Ovary (tissue), 9 donors: Measurements from ENCODE around the gene SP2. TPM values are rescaled to one million over a fixed set of nuclear protein-coding genes. Genes with fewer than 3 reads are reported as not detected.

ENCODE experiments used
- DNase-seq, 5 donors: peaks; one replicate each; pipeline ENCODE4 v3.0.0-alpha.2; 2019 to 2020
- H3K27ac ChIP-seq, 2 donors: fragments of 200-600 bp; one replicate each; pipeline versions ENCODE4 v1.5.1 to v1.8.0; 2019 to 2022
- H3K27me3 ChIP-seq: fragments of 200-600 bp; one replicate; pipeline ENCODE4 v1.8.0; 2022
- H3K36me3 ChIP-seq: fragments of 200-600 bp; sonication (generic); one replicate; pipeline ENCODE4 v1.5.1; 2019
- H3K4me1 ChIP-seq: one replicate; pipeline ENCODE4 v1.8.1; 2013; ENCODE audit warnings: mild to moderate bottlenecking, moderate library complexity; ENCODE audit not compliant: insufficient read depth
- H3K4me3 ChIP-seq: fragments of 200-600 bp; sonication (generic); one replicate; pipeline ENCODE4 v1.5.1; 2017
- H3K9me3 ChIP-seq, 2 donors: fragments of 200-600 bp in 1 of 2; sonication (generic) in 1 of 2; one replicate each; pipeline versions ENCODE4 v1.5.1 to v1.8.1; 2013 to 2019; ENCODE audit warnings: mild to moderate bottlenecking in 1 of 2, moderate library complexity in 1 of 2
- CTCF ChIP-seq, 3 donors: fragments of 450-650 bp in 2 of 3; fragments of 200-600 bp in 1 of 3; IDR thresholded peaks; one replicate each; pipeline versions ENCODE4 v1.5.1 to v1.8.0; 2016 to 2022; ENCODE audit warnings: antibody characterized with exemption in 3 of 3, mild to moderate bottlenecking in 1 of 3
- EP300 ChIP-seq: sonication (generic); formaldehyde crosslinking; IDR thresholded peaks from one replicate; pipeline ENCODE4 v1.6.1; 2017; ENCODE audit warnings: antibody characterized with exemption
- POLR2A ChIP-seq: fragments of 450-650 bp; IDR thresholded peaks from one replicate; pipeline ENCODE4 v1.6.1; 2017; ENCODE audit warnings: antibody characterized with exemption, mild to moderate bottlenecking, moderate library complexity
- WGBS, 3 donors: extraction: QIAGEN DNeasy Blood & Tissue Kit in 1 of 3; methylation state at CpG; one replicate each; pipeline versions ENCODE4 v1.1.5 to v1.1.7; 2013 to 2017; 5-methylcytosine and 5-hydroxymethylcytosine counted together
- intact Hi-C, 4 donors: fragments of 100-400 bp; cut with DNase I; formaldehyde crosslinking; loops; one replicate each; pipeline versions ENCODE4 v1.11.0 to v1.15.1; 2022 to 2023
- polyA plus RNA-seq, 2 donors: library from polyadenylated mRNA; stranded (reverse); fragments of 200-250 nt in 1 of 2; fragments of 350-450 nt in 1 of 2; fragmentation: Illumina TruSeq in 1 of 2; extraction: RNeasy Lipid Tissue Mini Kit (QIAGEN cat#74804) in 1 of 2; gene quantifications; one replicate each; pipeline ENCODE4 v1.2.3, GENCODE V29; 2013 to 2014
- total RNA-seq, 7 donors: library from RNA; depleted of rRNA in 2 of 7; stranded (reverse); fragments of >200 nt in 2 of 7; fragmentation: NEBNext Ultra II Directional in 3 of 7; extraction: Animal tissue kit (Norgen Biotek cat#: 25700) in 3 of 7; gene quantifications; one replicate each; pipeline versions ENCODE4 v1.1.0 to v1.2.4, GENCODE V29; 2016 to 2023
- donor health status: DM: no; HTN: no; CAD: no; lungs with moderate emphysema.
- donor health status: DM: no; HTN: no; CAD: no.
- donor health status: Bipolar disorder and iron deficiency.
- donor health status: DM: yes; HTN: yes; CAD: no.
- donor health status: DM: no; HTN: no; CAD: no.
- donor health status: DM: yes; HTN: yes; CAD: no.

SP2 gene
- total and polyA plus RNA-seq, 9 donors: 2.6 to 22.5 (median 14.7) TPM

- Histone ChIP-seq H3K27ac (no peak overlapping the region), H3K4me1 (no peaks in the 10 kb centered on the region), H3K27me3 (no peaks in the 10 kb centered on the region), H3K4me3 (no peak overlapping the region), H3K9me3 (no peaks in the 10 kb centered on the region), H3K36me3 (no peaks in the 10 kb centered on the region)
- TF ChIP-seq CTCF (IDR thresholded peaks at IDR 0.05): no peak
- TF ChIP-seq EP300: no peak
- TF ChIP-seq POLR2A: no peak
- intact Hi-C loops: loop anchor here in 1 of 4 donors (5.0 kb wide), 1 partner anchor 33 kb away; no protein-coding TSS in a partner anchor
- DNase-seq: no peak
- 80 to 85% (median 83%) methylated on average over 8 of the region's 8 CpGs for WGBS, 3 donors
Measured at GRCh38 chr17:47879776-47880454, 16.1 kb upstream of the SP2 start.

GRCh38 chr17:47882247-47882646 lies 13.8 kb upstream of the SP2 start:
- intact Hi-C loops: loop anchor here in 1 of 4 donors (5.0 kb wide), 1 partner anchor 35 kb away; no protein-coding TSS in a partner anchor
- DNase-seq: no peak
- WGBS, 3 donors: 49 to 60% (median 54%) methylated on average over 7 of the region's 7 CpGs

GRCh38 chr17:47882695-47883588 lies 13.1 kb upstream of the SP2 start:
- peak overlapping the region in 1 of 2 donors; percentile 67 for H3K27ac ChIP-seq
- no peak overlapping the region for H3K4me3 ChIP-seq
- no peaks in the 10 kb centered on the region for H3K36me3 ChIP-seq
- WGBS, 3 donors: 79 to 94% (median 81%) methylated on average over 9 of the region's 9 CpGs
- TF ChIP-seq POLR2A: no peak
- no peak for TF ChIP-seq EP300
- no peak for TF ChIP-seq CTCF (IDR thresholded peaks at IDR 0.05)
- DNase-seq: no peak
- H3K27me3 ChIP-seq: no peaks in the 10 kb centered on the region
- intact Hi-C loops: loop anchor here in 1 of 4 donors (5.0 kb wide), 1 partner anchor 36 kb away; no protein-coding TSS in a partner anchor
- no peaks in the 10 kb centered on the region for H3K9me3 ChIP-seq
- H3K4me1 ChIP-seq: no peaks in the 10 kb centered on the region

More at GRCh38 chr17:47882247-47882646, 13.8 kb upstream of the SP2 start:
- TF ChIP-seq POLR2A (no peak), EP300 (no peak), CTCF (IDR thresholded peaks at IDR 0.05) (no peak)
- Histone ChIP-seq H3K4me3 (no peak overlapping the region), H3K4me1 (no peaks in the 10 kb centered on the region), H3K27ac (no peak overlapping the region), H3K27me3 (no peaks in the 10 kb centered on the region), H3K36me3 (no peaks in the 10 kb centered on the region), H3K9me3 (no peaks in the 10 kb centered on the region)

GRCh38 chr17:47883589-47884426 lies 12.2 kb upstream of the SP2 start:
- no peaks in the 10 kb centered on the region for H3K9me3 ChIP-seq
- intact Hi-C loops: loop anchor here in 2 of 4 donors (2.0 to 5.0 kb wide), 2 partner anchors 37 to 41 kb away; no protein-coding TSS in a partner anchor
- no peaks in the 10 kb centered on the region for H3K36me3 ChIP-seq
- no peaks in the 10 kb centered on the region for H3K4me1 ChIP-seq
- H3K27me3 ChIP-seq: no peaks in the 10 kb centered on the region
- TF ChIP-seq POLR2A (no peak), EP300 (no peak), CTCF (IDR thresholded peaks at IDR 0.05) (no peak)
- H3K4me3 ChIP-seq: no peak overlapping the region
- 36 to 49% (median 48%) methylated on average over 9 of the region's 9 CpGs for WGBS, 3 donors
- H3K27ac ChIP-seq: peak overlapping the region in 1 of 2 donors; percentile 67
- DNase-seq: peak in 3 of 5 donors; percentile 62 to 81 (median 72)
